ENCODE data around the gene IFITM5.
"Not testable (repeated sequence)": the region's sequence is repeated elsewhere in the genome, so short reads cannot be mapped to it uniquely, and the experiment has no call there.

Gene IFITM5

DNA sequence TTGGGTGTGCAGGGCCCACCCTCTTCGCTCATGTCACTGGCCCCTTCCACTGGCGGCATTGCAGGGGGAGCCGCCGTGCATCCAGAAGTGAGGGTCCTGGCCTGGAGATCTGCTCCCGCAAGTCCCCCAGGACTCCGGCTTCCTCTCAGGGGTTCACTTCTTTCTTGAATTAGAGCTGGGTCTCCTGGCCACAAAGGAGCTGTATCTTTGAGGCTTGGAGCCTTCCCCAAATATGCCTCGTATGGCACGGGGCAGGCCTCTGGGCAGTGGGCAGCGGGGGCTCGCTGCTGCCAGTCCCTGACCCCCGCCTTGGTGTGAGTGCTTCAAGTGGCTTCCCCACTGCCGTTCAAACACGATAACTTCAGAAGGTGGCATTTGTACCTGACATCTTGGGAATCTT, 28.7 kb upstream of the IFITM5 start:
- DNase-seq (ENCODE audit: low read depth in 2 of 2), result no peak

DNA sequence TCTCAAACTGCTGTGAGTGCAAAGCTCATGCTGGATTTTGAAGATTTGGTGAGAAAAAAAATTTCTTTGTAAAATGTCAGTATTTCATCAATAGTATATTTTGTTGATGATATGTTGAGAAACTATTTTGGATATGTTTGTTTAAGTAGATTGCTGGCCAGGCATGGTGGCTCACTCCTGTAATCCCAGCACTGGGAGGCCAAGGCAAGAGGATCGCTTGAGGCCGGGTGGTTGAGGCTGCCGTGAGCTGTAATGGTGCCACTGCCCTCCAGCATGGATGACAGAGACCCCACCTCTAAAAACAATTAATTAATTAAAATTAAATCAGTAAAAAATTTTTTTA, 28.2 kb upstream of the IFITM5 start:
- no peak for DNase-seq (ENCODE audit: low read depth in 2 of 2)

- DNase-seq (ENCODE audit: low read depth in 2 of 2), result no peak
Observed at GRCh38 chr11:326842-327580, 27.7 kb upstream of the IFITM5 start.

- no peak for DNase-seq (ENCODE audit: low read depth in 2 of 2)
Observed at GRCh38 chr11:326592-326841, 27.2 kb upstream of the IFITM5 start.

DNA sequence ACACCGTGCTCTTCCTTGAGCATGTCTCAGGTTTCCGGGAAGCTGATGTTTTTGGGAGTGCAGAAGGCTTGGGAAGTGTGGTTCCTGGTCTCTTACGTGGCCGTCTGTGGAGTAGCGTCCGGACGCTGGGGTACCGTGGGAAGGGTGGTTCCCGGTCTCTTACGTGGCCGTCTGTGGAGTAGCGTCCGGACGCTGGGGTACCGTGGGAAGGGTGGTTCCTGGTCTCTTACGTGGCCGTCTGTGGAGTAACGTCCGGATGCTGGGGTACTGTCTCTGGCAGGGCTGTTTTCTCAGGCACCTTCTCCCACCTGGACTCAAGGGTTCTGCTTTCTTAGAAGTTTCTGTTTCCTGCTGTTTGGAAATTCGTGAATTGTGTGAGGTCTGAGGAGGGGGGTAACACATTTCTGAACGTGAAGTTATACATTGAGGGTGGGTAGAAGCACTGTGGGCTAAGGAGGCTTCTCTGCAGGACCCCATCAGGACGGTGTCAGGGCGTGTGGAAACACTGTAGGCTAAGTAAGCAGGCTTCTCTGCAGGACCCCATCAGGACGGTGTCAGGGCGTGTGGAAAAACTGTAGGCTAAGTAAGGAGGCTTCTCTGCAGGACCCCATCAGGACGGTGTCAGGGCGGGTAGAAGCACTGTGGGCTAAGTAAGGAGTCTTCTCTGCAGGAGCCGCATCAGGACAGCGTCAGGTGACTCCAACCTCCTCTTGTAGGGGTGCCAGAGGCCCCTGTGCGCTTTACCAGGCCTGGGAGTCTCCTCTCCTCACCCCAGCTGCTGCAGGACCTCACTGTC, 26.7 kb upstream of the IFITM5 start:
- no peak for DNase-seq (ENCODE audit: low read depth in 2 of 2)

DNA sequence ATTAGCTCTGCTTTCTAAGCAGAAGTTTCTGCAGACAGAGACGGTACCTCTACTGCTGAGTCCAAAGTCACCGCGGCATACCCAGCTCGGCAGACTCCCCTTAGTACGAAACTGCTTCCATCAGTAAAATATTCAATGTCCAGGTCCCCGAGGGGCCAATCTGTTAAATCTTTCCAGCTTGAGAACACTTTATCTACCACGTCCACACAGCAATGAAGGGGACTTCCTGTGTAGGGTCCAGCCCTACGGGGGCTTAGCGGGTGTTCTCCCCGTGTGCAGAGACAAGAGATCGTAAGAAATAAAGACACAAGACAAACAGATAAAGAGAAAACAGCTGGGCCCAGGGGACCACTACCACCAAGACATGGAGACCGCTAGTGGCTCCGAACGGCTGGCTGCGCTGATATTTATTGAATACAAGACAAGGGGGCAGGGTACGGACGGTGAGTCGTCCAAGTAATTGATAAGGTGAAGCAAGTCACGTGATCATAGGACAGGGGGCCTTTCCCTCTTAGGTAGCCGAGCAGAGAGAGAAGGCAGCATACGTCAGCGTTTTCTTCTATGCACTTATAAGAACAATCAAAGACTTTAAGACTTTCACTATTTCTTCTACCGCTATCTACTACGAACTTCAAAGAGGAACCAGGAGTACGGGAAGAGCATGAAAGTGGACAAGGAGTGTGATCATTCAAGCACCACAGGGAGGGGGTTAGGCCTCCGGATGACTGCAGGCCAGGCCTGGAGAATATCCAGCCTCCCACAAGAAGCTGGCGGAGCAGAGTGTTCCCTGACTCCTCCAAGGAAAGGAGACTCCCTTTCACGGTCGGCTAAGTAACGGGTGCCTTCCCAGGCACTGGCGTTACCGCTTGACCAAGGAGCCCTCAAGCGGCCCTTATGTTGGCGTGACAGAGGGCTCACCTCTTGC, 25.5 kb upstream of the IFITM5 start:
- DNase-seq (ENCODE audit: low read depth in 2 of 2), result not testable (repeated sequence)

DNA sequence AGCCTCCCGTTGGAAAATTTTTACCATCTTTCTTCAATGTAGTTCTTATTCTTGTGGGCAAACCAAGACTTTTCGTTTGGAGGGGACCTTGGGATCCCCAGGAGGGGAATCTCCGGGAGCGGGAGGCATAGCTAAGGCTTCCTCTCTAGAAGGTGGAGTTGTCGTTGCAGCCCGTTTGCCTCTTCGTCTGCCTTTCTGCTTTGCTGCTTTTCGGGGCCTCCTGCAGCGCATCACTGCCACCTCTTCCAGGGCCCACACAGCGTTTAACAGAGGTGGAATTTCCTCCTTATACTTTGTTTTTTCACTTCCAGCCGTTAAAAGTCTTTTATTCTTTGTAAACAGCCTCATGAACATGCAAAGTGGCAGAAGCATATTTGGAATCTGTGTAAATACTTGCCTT, 24.8 kb upstream of the IFITM5 start:
- no peak for DNase-seq (ENCODE audit: low read depth in 2 of 2)

DNA sequence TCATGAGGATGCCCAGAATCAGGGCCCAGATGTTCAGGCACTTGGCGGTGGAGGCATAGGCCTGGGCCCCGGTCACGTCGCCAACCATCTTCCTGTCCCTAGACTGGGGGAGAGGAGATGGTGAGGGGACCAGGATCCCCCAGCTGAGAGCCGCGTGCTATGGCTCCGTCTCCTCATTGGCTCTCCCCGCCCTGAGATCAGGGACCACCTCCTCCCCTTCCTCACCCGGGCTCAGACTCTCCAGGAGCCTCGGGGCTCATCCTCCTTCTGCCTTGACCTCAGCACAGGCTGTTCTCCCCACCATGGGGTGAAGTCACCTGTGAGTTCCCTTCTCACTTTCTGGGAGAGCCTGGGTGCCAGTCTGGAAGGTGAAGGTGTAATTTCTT, 20.6 kb upstream of the IFITM5 start:
- not testable (repeated sequence) for DNase-seq (ENCODE audit: low read depth in 2 of 2)

- DNase-seq (ENCODE audit: low read depth in 2 of 2), result not testable (repeated sequence)
Observed at GRCh38 chr11:319121-319887, 20.0 kb upstream of the IFITM5 start.

- not testable (repeated sequence) for DNase-seq (ENCODE audit: low read depth in 2 of 2)
Observed at GRCh38 chr11:318405-319120, 19.2 kb upstream of the IFITM5 start.

DNA sequence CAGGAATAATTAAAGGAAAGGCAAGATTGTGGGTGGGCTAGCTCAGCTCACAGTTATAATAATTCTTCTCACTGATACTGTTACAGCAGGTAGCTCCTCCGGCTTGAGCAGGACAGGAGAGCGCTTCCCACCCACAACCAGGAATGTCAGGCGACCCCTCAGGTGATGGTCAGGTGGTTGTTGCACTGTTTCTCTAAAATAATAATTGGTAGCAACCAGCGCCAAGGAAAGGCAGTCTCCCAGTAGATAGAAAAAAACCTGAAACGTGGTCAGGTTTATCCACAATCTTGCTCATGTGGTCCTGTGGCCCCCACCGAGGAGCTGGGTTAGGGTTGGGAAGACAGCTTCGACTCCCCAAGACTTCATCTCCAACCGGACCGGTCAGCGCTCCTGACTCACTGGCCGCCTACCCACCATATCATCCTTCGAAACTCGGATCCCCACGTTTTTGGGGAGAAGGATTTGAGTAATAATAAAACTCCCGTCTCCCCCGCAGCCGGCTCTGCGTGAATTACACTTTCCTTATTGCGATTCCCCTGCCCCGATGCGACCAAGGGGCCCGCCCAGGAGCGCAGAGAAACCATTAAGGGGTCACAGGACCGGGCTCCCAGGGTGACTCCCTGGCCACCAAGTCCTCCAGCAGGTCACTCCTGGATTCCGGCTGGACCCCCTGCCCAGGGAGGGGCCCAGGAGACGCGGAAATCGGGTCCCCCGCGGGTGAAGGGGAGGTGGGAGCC, 18.5 kb upstream of the IFITM5 start:
- DNase-seq (ENCODE audit: low read depth in 2 of 2), result not testable (repeated sequence)

DNA sequence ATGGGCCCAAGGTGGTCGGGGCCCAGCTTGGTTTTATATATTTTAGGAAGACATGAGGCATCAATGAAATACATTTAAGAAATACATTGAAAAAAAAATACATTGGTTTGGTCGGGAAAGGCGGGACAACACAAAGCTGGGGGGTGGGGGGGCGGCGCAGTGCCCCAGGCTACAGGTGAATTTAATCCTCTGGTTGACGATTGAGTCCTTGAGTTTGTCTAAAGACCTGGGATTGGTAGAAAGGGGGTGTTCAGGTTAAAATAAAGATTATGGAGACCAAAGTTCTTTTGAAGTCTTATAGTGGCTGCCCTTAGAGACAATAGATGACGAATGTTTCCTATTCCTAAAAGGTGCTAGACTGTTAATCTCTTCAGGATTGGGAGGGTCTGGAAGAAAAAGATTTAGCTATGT, 17.6 kb upstream of the IFITM5 start:
- DNase-seq (ENCODE audit: low read depth in 2 of 2), result no peak

- DNase-seq (ENCODE audit: low read depth in 2 of 2), result no peak
Observed at GRCh38 chr11:316031-316701, 16.8 kb upstream of the IFITM5 start.

- DNase-seq (ENCODE audit: low read depth in 2 of 2), result no peak
Observed at GRCh38 chr11:315516-315994, 16.2 kb upstream of the IFITM5 start.

DNA sequence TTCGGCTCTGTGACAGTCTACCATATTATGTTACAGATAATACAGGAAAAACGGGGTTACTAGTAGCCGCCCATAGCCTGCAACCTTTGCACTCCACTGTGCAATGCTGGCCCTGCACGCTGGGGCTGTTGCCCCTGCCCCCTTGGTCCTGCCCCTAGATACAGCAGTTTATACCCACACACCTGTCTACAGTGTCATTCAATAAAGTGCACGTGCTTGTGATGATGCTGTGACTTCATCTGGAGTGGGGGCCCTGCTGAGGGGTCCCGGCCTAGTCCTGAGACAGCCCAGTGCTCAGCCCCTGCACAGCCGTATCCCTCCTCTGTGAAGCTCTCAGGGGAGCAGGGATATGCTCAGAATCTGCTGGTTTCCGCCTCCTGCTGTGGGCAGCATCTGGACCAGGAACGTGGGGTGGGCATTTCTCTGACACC, 15.7 kb upstream of the IFITM5 start:
- no peak for DNase-seq (ENCODE audit: low read depth in 2 of 2)

GRCh38 chr11:314554-314875, 15.2 kb upstream of the IFITM5 start:
- DNase-seq (ENCODE audit: low read depth in 2 of 2), result not testable (repeated sequence)

DNA sequence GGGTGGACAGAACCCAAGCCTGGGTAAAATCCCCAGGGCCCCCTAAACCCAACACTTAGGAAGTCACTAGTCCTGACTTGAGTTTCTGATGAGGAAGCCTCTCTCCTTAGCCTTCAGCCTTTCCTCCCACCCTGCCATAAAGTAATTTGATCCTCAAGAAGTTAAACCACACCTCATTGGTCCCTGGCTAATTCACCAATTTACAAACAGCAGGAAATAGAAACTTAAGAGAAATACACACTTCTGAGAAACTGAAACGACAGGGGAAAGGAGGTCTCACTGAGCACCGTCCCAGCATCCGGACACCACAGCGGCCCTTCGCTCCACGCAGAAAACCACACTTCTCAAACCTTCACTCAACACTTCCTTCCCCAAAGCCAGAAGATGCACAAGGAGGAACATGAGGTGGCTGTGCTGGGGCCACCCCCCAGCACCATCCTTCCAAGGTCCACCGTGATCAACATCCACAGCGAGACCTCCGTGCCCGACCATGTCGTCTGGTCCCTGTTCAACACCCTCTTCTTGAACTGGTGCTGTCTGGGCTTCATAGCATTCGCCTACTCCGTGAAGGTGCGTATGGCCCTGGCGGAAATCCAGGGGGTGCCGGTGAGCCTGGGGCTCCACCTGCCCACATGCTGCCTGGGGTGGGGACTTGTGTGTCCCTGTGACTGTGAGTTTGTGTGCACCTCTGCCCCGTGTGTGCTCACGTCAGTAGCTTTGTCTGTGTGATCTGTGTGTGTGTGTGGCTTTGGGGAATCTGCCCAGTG, 14.6 kb upstream of the IFITM5 start, which contains the start of gene IFITM1:
IFITM1 (plus strand) TSS at position 254 of the 767 bp plus-strand sequence; CDS start at position 385, 131 bp downstream.
- DNase-seq (ENCODE audit: low read depth in 2 of 2), result peak; percentile 34 to 40

GRCh38 chr11:313304-313786, 14.0 kb upstream of the IFITM5 start:
- no peak for DNase-seq (ENCODE audit: low read depth in 2 of 2)
